Left renal cortex interstitium (tissue), 4 donors: ENCODE results near the gene ADCY5. TPM values are rescaled to one million over a fixed set of nuclear protein-coding genes. Genes with fewer than 3 reads are reported as not detected.

Experiments used
- DNase-seq, 4 donors: peaks; one replicate each; pipeline ENCODE4 v3.0.0-alpha.2; 2013; ENCODE audit warnings: low read depth in 4 of 4, low spot score in 2 of 4, missing footprints in 1 of 4
- polyA plus RNA-seq, 4 donors: library from polyadenylated mRNA; unstranded; fragments of 120-200 nt; gene quantifications; one replicate each; pipeline ENCODE4 v1.2.1, GENCODE V29; 2013; ENCODE audit not compliant: insufficient read length in 4 of 4

Gene ADCY5
- polyA plus RNA-seq, 4 donors = 10.4 to 14.7 (median 13.0) TPM

GRCh38 chr3:123431007-123431657 is 17.8 kb downstream of the ADCY5 start:
- no peak for DNase-seq

- no peak for DNase-seq
Observed at GRCh38 chr3:123430266-123430665, 18.6 kb downstream of the ADCY5 start.

- DNase-seq = no peak
Observed at GRCh38 chr3:123429362-123430125, 19.3 kb downstream of the ADCY5 start.

DNA sequence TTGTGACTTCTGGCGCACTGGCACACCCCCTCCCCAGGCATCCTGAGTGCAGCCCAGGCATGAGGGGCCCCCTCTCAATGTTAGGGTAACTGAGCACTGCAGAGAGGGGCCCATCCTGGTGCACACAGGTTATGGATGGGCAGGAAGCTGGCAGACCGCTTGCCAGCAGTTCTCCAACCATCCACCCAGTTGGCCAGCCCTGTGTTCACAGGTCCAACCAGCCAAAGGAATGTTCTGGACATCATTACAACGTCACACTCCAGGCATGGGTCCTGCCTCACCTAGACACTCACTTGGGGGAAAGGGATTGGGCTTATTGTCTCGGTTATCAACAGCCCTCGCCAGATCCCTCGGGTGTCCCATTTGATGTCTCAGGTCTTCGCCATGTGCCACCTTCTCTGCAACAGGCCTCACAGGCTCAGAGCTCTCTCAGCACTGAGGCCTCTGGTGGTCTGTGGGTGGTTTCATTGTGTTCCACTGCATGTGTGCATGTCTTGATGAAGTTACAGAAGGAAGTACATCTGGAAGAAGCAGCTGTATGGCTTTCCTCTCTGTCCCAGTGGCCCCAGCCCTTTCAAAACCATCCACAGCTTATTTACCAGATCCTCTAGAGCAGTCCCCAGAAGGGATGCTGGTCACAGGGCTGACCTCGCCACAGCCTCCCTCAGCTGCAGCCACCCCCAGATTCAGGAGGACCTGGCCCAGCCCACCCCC is 23.7 kb downstream of the ADCY5 start:
- DNase-seq = no peak

GRCh38 chr3:123424321-123424998 is 24.4 kb downstream of the ADCY5 start:
- no peak for DNase-seq

- DNase-seq = no peak
Observed at GRCh38 chr3:123423806-123424205, 25.1 kb downstream of the ADCY5 start.

DNA sequence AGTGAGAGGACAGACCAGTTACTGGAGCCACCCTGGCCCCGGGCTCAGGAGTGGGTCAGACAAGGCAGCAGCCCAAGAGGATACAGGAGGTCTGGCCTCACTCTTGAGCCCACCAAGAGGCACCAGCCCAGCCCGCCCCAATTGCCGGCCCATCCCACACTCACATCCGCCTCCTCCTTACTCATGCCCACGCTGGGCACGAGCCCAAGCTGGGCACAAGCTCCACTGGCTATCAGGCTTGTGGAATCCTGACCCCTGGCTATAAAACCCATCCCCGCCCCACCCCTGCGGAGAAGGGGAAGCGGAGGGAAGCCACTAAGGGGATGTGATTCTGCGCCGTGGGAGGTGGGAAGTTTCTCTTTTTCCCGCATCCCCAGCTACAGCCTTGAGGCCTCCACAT is 25.9 kb downstream of the ADCY5 start:
- no peak for DNase-seq

GRCh38 chr3:123422457-123422856 is 26.4 kb downstream of the ADCY5 start:
- no peak for DNase-seq

GRCh38 chr3:123421353-123422174 is 27.3 kb downstream of the ADCY5 start:
- no peak for DNase-seq

- DNase-seq = no peak
Observed at GRCh38 chr3:123420416-123420968, 28.4 kb downstream of the ADCY5 start.

GRCh38 chr3:123419850-123420297 is 29.0 kb downstream of the ADCY5 start:
- no peak for DNase-seq

- no peak for DNase-seq
Observed at GRCh38 chr3:123419181-123419849, 29.6 kb downstream of the ADCY5 start.

- DNase-seq = no peak
Observed at GRCh38 chr3:123416647-123417046, 32.2 kb downstream of the ADCY5 start.

- no peak for DNase-seq
Observed at GRCh38 chr3:123416173-123416572, 32.7 kb downstream of the ADCY5 start.

DNA sequence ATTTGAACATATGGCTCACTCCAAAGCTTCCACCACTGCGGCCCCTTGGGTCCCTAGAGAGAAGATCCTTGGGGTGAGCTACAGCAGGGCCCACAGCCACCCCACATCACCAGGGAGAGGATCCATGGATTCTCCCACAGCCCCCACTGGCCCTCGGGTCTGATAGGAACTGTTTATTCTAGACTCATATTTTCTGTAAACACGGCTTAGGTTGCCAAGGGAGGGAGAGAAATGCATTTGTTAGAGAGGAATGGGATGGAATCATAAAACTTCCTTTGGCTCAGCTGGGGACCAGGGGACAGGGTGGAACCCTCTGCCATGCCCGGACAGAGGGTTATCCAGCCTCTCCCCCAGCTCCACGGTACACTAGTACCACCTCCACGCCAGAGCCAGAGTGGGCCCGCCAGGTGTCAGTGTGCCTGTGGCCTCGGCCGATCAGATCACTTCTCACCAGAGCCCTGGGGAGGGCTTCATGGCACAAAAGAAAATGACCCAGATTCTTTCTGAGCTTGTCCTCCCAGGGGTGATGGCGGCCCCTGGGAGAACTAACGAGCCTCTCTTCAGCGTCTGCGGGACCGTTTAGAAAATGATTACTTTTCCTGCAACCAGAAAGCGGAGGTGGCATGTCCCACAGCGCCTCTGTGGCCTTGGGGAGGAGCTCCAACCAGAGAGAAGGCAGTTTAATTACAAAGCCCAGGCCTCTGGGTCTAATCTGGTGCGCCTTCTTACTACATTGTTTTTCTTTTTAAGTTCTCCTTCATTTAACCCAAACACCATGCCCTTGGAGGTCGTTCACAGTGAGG is 33.7 kb downstream of the ADCY5 start:
- DNase-seq = no peak

DNA sequence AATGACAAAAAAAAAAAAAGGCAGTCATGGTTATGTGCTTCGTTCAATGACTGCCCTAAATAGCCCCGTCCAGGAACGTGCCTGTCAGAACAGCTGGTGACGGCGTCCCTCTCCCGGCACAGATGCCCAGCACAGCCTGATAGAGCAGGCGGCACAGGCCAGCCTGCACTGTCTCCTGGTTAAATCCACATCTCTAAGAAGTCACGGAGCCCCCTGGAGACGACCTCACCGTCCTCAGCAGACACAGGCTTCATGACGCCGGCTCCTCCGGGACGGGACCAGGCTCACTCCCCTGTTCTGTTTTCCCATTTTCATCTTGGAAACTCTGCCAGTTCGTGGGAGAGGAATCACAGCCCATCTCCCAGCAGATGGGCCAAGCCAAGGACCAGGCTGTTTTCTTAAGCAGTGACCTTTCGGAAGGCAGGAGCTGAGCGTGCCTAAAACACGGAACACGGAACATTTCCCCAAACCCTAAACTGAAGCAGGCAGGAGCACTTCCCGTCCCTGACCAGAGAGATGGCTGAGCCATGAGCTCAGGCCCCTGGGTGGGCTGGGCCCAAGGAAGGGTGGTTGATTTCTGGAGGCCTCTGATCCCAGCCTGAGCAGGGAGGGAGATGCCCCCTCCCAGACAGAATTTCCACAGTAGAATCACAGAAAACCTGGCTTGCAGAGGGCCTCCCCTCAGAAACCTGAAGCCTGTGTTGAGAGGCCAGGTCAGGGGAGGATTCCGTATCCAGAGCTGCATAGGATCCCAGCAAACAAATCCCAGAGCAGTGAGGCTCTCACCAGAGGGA is 35.9 kb downstream of the ADCY5 start:
- peak in 1 of 4 donors; percentile 51 for DNase-seq

- no peak for DNase-seq
Observed at GRCh38 chr3:123412076-123412475, 36.8 kb downstream of the ADCY5 start.
